Measurements from ENCODE around the gene POU6F1. TPM values are rescaled to one million over a fixed set of nuclear protein-coding genes. Genes with fewer than 3 reads are reported as not detected.
"Not testable (repeated sequence)": the region's sequence is repeated elsewhere in the genome, so short reads cannot be mapped to it uniquely, and the experiment has no call there.

The POU6F1 gene
- total and polyA plus RNA-seq, 4 donors = 0.33 to 2.8 (median 1.6) TPM

DNA sequence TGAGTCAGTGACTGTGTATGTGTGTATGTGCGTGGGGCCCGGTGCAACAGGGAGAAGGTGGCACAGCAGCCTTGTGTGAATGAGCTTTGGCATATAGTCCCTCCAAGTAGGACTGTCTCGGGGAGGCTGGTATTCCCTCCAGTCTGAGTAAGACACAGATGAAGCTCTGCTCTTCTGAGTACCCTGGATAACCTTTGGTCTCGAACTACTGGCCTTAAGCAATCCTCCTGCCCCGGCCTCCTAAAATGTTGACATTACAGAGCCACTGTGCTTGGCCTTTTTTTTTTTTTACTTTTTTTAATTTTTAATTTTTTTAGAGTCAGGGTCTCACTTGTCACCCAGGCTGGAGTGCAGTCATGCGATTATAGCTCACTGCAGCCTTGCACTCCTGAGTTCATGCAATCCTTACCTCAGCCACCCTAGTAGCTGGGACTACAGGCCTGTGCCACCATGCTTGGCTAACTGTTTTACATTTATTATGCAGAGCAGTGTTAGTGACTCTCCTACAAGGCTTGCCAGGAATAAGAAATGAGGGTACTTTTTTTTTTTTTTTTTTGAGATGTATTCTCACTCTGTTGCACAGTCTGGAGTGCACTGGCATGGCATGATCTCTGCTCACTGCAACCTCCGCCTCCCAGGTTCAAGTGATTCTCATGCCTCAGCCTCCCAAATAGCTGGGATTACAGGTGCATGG, 11.4 kb upstream of the POU6F1 start:
- Histone ChIP-seq H3K9me3 (ENCODE audit: control insufficient read depth in 4 of 4, low read length in 3 of 4) (no peaks in the 10 kb centered on the region), H3K9ac (ENCODE audit: low read depth in 1 of 2, low read length in 2 of 2) (no peak overlapping the region), H3K4me3 (ENCODE audit: low read depth in 1 of 3, low read length in 3 of 3) (no peak overlapping the region), H3K27me3 (ENCODE audit: control insufficient read depth in 4 of 4, insufficient read depth in 4 of 4, low read length in 3 of 4) (no peaks in the 10 kb centered on the region), H3K36me3 (ENCODE audit: control insufficient read depth in 4 of 4, insufficient read depth in 3 of 4, low read depth in 1 of 4, low read length in 3 of 4) (no peaks in the 10 kb centered on the region), H3K4me1 (ENCODE audit: control insufficient read depth in 4 of 4, insufficient read depth in 4 of 4, low read length in 3 of 4) (no peaks in the 10 kb centered on the region), H3K27ac (ENCODE audit: low read depth in 1 of 2, low read length in 2 of 2) (no peak overlapping the region)
- no peak for DNase-seq (ENCODE audit: low spot score)
- 88% methylated on average over 7 of the region's 7 CpGs for WGBS
- TF ChIP-seq HNF4A (conservative IDR thresholded peaks at IDR 0.05) = no peak

DNA sequence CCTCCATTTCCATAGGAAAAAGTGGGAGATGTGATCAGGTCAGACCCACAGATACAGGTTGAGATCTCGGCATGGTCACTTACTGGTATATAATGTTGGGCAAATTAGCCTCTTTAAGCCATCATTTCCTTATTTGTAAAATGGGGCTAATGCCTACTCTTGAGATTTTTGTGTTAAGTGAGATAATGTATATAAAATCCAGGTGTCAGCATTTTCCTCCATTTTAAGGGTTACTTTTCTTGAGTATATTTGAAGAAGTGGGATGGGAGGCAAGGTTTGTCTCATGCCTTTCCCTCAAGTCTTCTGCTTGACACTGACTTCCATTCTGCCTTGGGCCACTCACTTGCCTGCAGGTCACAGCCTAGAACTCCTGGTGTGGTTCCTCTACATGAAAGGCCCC, 10.1 kb upstream of the POU6F1 start:
- DNase-seq (ENCODE audit: low spot score) = no peak
- TF ChIP-seq REST (IDR thresholded peaks at IDR 0.05) (no peak), YY1 (IDR thresholded peaks at IDR 0.05) (no peak), RAD21 (IDR thresholded peaks at IDR 0.05) (no peak), EGR1 (IDR thresholded peaks at IDR 0.05; ENCODE audit: low read depth in 2 of 2) (no peak), NR2F2 (IDR thresholded peaks at IDR 0.05) (no peak), HNF4A (conservative IDR thresholded peaks at IDR 0.05) (no peak), CTCF (IDR thresholded peaks at IDR 0.05; ENCODE audit: low read depth, low read length, missing input control) (no peak), ATF3 (IDR thresholded peaks at IDR 0.05) (no peak), SP1 (IDR thresholded peaks at IDR 0.05) (no peak), RXRA (IDR thresholded peaks at IDR 0.05) (no peak)
- TF ChIP-seq, protein P1, sequence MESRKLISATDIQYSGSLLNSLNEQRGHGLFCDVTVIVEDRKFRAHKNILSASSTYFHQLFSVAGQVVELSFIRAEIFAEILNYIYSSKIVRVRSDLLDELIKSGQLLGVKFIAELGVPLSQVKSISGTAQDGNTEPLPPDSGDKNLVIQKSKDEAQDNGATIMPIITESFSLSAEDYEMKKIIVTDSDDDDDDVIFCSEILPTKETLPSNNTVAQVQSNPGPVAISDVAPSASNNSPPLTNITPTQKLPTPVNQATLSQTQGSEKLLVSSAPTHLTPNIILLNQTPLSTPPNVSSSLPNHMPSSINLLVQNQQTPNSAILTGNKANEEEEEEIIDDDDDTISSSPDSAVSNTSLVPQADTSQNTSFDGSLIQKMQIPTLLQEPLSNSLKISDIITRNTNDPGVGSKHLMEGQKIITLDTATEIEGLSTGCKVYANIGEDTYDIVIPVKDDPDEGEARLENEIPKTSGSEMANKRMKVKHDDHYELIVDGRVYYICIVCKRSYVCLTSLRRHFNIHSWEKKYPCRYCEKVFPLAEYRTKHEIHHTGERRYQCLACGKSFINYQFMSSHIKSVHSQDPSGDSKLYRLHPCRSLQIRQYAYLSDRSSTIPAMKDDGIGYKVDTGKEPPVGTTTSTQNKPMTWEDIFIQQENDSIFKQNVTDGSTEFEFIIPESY (IDR thresholded peaks at IDR 0.05) = no peak
- H3K4me1 ChIP-seq (ENCODE audit: control insufficient read depth in 4 of 4, insufficient read depth in 4 of 4, low read length in 3 of 4) = no peaks in the 10 kb centered on the region
- H3K9me3 ChIP-seq (ENCODE audit: control insufficient read depth in 4 of 4, low read length in 3 of 4) = no peaks in the 10 kb centered on the region
- H3K27ac ChIP-seq (ENCODE audit: low read depth in 1 of 2, low read length in 2 of 2) = no peak overlapping the region
- H3K36me3 ChIP-seq (ENCODE audit: control insufficient read depth in 4 of 4, insufficient read depth in 3 of 4, low read depth in 1 of 4, low read length in 3 of 4) = no peaks in the 10 kb centered on the region
- H3K27me3 ChIP-seq (ENCODE audit: control insufficient read depth in 4 of 4, insufficient read depth in 4 of 4, low read length in 3 of 4) = no peaks in the 10 kb centered on the region
- WGBS = 95% methylated on average over 1 of the region's 1 CpG
- H3K9ac ChIP-seq (ENCODE audit: low read depth in 1 of 2, low read length in 2 of 2) = no peak overlapping the region
- no peak overlapping the region for H3K4me3 ChIP-seq (ENCODE audit: low read depth in 1 of 3, low read length in 3 of 3)

- not testable (repeated sequence) for H3K27me3 ChIP-seq (ENCODE audit: control insufficient read depth in 4 of 4, insufficient read depth in 4 of 4, low read length in 3 of 4); H3K36me3 ChIP-seq (ENCODE audit: control insufficient read depth in 4 of 4, insufficient read depth in 3 of 4, low read depth in 1 of 4, low read length in 3 of 4); DNase-seq (ENCODE audit: low spot score); H3K9me3 ChIP-seq (ENCODE audit: control insufficient read depth in 4 of 4, low read length in 3 of 4); H3K9ac ChIP-seq (ENCODE audit: low read depth in 1 of 2, low read length in 2 of 2); H3K27ac ChIP-seq (ENCODE audit: low read depth in 1 of 2, low read length in 2 of 2); H3K4me3 ChIP-seq (ENCODE audit: low read depth in 1 of 3, low read length in 3 of 3); H3K4me1 ChIP-seq (ENCODE audit: control insufficient read depth in 4 of 4, insufficient read depth in 4 of 4, low read length in 3 of 4)
- WGBS = 88% methylated on average over 5 of the region's 5 CpGs
Measured at GRCh38 chr12:51227112-51227511, 9.2 kb upstream of the POU6F1 start.
